ENCODE measurements around the gene NR3C1. TPM values are rescaled to one million over a fixed set of nuclear protein-coding genes. Genes with fewer than 3 reads are reported as not detected.

NR3C1 gene
- total RNA-seq, 3 donors from 2014 or later (not counting 1 experiment from before 2014, with no cell fraction given) = 147 to 168 (median 165) TPM

DNA sequence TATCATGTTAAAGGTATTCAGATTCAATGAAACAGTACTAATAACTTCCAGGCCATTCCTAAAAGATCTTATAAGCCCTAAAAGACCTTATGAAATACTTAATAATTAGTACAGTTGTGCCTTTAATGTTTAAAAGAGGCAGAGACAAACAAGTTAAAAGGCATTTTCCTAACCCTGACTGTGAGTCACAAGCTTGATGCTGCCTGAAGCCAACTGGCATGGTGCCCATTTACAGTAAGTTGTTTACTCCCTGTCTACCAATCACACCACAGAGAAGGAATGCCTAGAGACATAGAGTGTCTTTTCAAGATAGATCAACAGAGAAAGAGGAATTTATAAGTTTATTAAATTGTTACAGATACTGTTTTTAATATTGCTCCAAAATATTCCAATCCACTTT lies 47.8 kb downstream of the NR3C1 start:
- DNase-seq (peak in 1 of 2 donors; percentile 90), ATAC-seq (peak in 2 of 3 donors; percentile 49 to 61)
- Mint-ChIP-seq H3K27ac (peak overlapping the region in 1 of 2 donors; percentile 96), H3K4me3 (no peak overlapping the region), H3K4me1 (peaks cover 33 to 65% of the 10 kb centered on the region in 2 donors), H3K9me3 (no peaks in the 10 kb centered on the region), H3K27me3 (ENCODE audit: low read depth in 2 of 2) (no peaks in the 10 kb centered on the region), H3K36me3 (no peaks in the 10 kb centered on the region)
- no peak for TF ChIP-seq CTCF (IDR thresholded peaks at IDR 0.05)
- intact Hi-C loops (cut with micrococcal nuclease) = loop anchor here (5.0 kb wide), 1 partner anchor 33 kb away; no protein-coding TSS in a partner anchor
- Histone ChIP-seq H3K4me1 (ENCODE audit: control insufficient read depth, insufficient read depth, low read length) (peaks cover 16% of the 10 kb centered on the region), H3K27ac (ENCODE audit: low read length) (no peak overlapping the region), H3K36me3 (ENCODE audit: control insufficient read depth, insufficient read depth, low read length) (no peaks in the 10 kb centered on the region), H3K4me3 (ENCODE audit: low read length) (no peak overlapping the region), H3K27me3 (ENCODE audit: control insufficient read depth, insufficient read depth, low read length) (no peaks in the 10 kb centered on the region), H3K9me3 (ENCODE audit: control insufficient read depth, insufficient read depth, low read length) (no peaks in the 10 kb centered on the region)

GRCh38 chr5:143354025-143354424 lies 49.5 kb downstream of the NR3C1 start:
- ATAC-seq (peak in 2 of 3 donors; percentile 37 to 46), DNase-seq (peak in 1 of 2 donors; percentile 44)
- no peaks in the 10 kb centered on the region for H3K36me3 ChIP-seq (ENCODE audit: control insufficient read depth, insufficient read depth, low read length)
- intact Hi-C loops (cut with micrococcal nuclease) = loop anchor here (5.0 kb wide), 1 partner anchor 43 kb away; no protein-coding TSS in a partner anchor
- Mint-ChIP-seq H3K27me3 (ENCODE audit: low read depth in 2 of 2) (no peaks in the 10 kb centered on the region), H3K36me3 (no peaks in the 10 kb centered on the region), H3K27ac (peak overlapping the region in 1 of 2 donors; percentile 96), H3K4me3 (peak overlapping the region; percentile 88), H3K4me1 (peaks cover 19 to 55% of the 10 kb centered on the region in 2 donors), H3K9me3 (no peaks in the 10 kb centered on the region)
- 5% methylated on average over 3 of the region's 3 CpGs for WGBS (ENCODE audit: insufficient coverage)
- no peak for TF ChIP-seq CTCF (IDR thresholded peaks at IDR 0.05)
- peak overlapping the region; percentile 49 for H3K27ac ChIP-seq (ENCODE audit: low read length)
- H3K9me3 ChIP-seq (ENCODE audit: control insufficient read depth, insufficient read depth, low read length) = no peaks in the 10 kb centered on the region
- no peaks in the 10 kb centered on the region for H3K27me3 ChIP-seq (ENCODE audit: control insufficient read depth, insufficient read depth, low read length)
- H3K4me1 ChIP-seq (ENCODE audit: control insufficient read depth, insufficient read depth, low read length) = peaks cover 10% of the 10 kb centered on the region
- no peak overlapping the region for H3K4me3 ChIP-seq (ENCODE audit: low read length)

- Mint-ChIP-seq H3K36me3 (no peaks in the 10 kb centered on the region), H3K9me3 (no peaks in the 10 kb centered on the region), H3K27ac (peak overlapping the region in 1 of 2 donors; percentile 96), H3K4me1 (peaks cover 14 to 55% of the 10 kb centered on the region in 2 donors), H3K4me3 (peak overlapping the region; percentile 88), H3K27me3 (ENCODE audit: low read depth in 2 of 2) (no peaks in the 10 kb centered on the region)
- no peak for TF ChIP-seq CTCF (IDR thresholded peaks at IDR 0.05)
- Histone ChIP-seq H3K4me1 (ENCODE audit: control insufficient read depth, insufficient read depth, low read length) (peaks cover 10% of the 10 kb centered on the region), H3K9me3 (ENCODE audit: control insufficient read depth, insufficient read depth, low read length) (no peaks in the 10 kb centered on the region), H3K36me3 (ENCODE audit: control insufficient read depth, insufficient read depth, low read length) (no peaks in the 10 kb centered on the region), H3K27me3 (ENCODE audit: control insufficient read depth, insufficient read depth, low read length) (no peaks in the 10 kb centered on the region), H3K27ac (ENCODE audit: low read length) (peak overlapping the region; percentile 5), H3K4me3 (ENCODE audit: low read length) (no peak overlapping the region)
- ATAC-seq (peak; percentile 71 to 72 (median 71)), DNase-seq (peak in 1 of 2 donors; percentile 57)
- 0% methylated on average over 1 of the region's 1 CpG for WGBS (ENCODE audit: insufficient coverage)
- intact Hi-C loops (cut with micrococcal nuclease) = loop anchor here (5.0 kb wide), 1 partner anchor 45 kb away; no protein-coding TSS in a partner anchor
Measured at GRCh38 chr5:143352691-143353090, 50.8 kb downstream of the NR3C1 start.

Data from natural killer cell (primary cell).